A673 (cell line): Measurements from ENCODE around the gene TMEM121. TPM values are rescaled to one million over a fixed set of nuclear protein-coding genes. Genes with fewer than 3 reads are reported as not detected.
"Not testable (repeated sequence)": the region's sequence is repeated elsewhere in the genome, so short reads cannot be mapped to it uniquely, and the experiment has no call there.

Experiments
- BruUV-seq: library from RNA; stranded (reverse); fragments of 400-500 nt; replicated peaks from 2 replicates; lab custom pipeline; 2021; lab: Mats Ljungman, UMichigan
- CTCF ChIA-PET: fragments of 300-600 bp; sonication (Branson Sonifier 250); formaldehyde crosslinking; loops from one replicate; lab custom pipeline; 2022; ENCODE audit warnings: antibody characterized with exemption; lab: Charles Lee
- POLR2A ChIA-PET: fragments of 300-600 bp; sonication (Branson Sonifier 250); formaldehyde crosslinking; loops from one replicate; lab custom pipeline; 2022; ENCODE audit warnings: antibody characterized with exemption; ENCODE audit not compliant: low non-redundant PET; lab: Charles Lee
- DNase-seq: peaks from one replicate; pipeline ENCODE4 v3.0.0-alpha.2; 2015; ENCODE audit warnings: low spot score
- H3K27ac ChIP-seq: fragments of 200-600 bp; sonication (generic); 2 replicates; pipeline ENCODE4 v1.5.1; 2016; ENCODE audit warnings: mixed run types, low read depth, mild to moderate bottlenecking, mixed read lengths, antibody characterized with exemption, low read length; ENCODE audit not compliant: poor library complexity, severe bottlenecking
- H3K27me3 ChIP-seq: fragments of 200-600 bp; sonication (generic); replicated peaks from 2 replicates; pipeline ENCODE4 v1.6.1; 2017; ENCODE audit warnings: mixed run types, low read depth, mild to moderate bottlenecking, mixed read lengths, antibody characterized with exemption, low read length; ENCODE audit not compliant: insufficient read depth, poor library complexity
- H3K36me3 ChIP-seq: fragments of 200-600 bp; sonication (generic); 2 replicates; pipeline ENCODE4 v1.6.1; 2016; ENCODE audit warnings: mixed run types, mild to moderate bottlenecking, mixed read lengths, antibody characterized with exemption, low read length; ENCODE audit not compliant: insufficient read depth, poor library complexity, severe bottlenecking
- H3K4me1 ChIP-seq: fragments of 200-600 bp; sonication (generic); 2 replicates; pipeline ENCODE4 v1.6.1; 2017; ENCODE audit warnings: mixed run types, mild to moderate bottlenecking, mixed read lengths, antibody characterized with exemption, low read length; ENCODE audit not compliant: insufficient read depth, poor library complexity, severe bottlenecking
- H3K4me3 ChIP-seq: fragments of 200-600 bp; sonication (generic); 2 replicates; pipeline ENCODE4 v1.5.1; 2016; ENCODE audit warnings: low read depth, mixed run types, mild to moderate bottlenecking, mixed read lengths, low read length; ENCODE audit not compliant: poor library complexity, severe bottlenecking
- H3K9me3 ChIP-seq: fragments of 200-600 bp; sonication (generic); 2 replicates; pipeline ENCODE4 v1.6.1; 2016; ENCODE audit warnings: mixed run types, low read depth, mild to moderate bottlenecking, mixed read lengths, antibody characterized with exemption, low read length; ENCODE audit not compliant: poor library complexity, severe bottlenecking
- CTCF ChIP-seq: fragments of 300-800, 200-600 bp; sonication (generic); conservative IDR thresholded peaks from 2 replicates; pipeline ENCODE4 v1.5.1; 2017; ENCODE audit warnings: low read depth, mild to moderate bottlenecking, antibody characterized with exemption, low read length, moderate library complexity, mixed read lengths
- EZH2 ChIP-seq: fragments of 200-600 bp; sonication (generic); IDR thresholded peaks from 2 replicates; pipeline ENCODE4 v1.6.1; 2017; ENCODE audit warnings: borderline replicate concordance, low read depth, mild to moderate bottlenecking, mixed read lengths, antibody characterized with exemption, low read length; ENCODE audit not compliant: poor library complexity, severe bottlenecking
- intact Hi-C: fragments of 100-400 bp; cut with micrococcal nuclease; formaldehyde crosslinking; loops from one replicate; pipeline ENCODE4 v1.10.0; 2022; ENCODE audit not compliant: unreplicated experiment
- total RNA-seq: library from RNA; stranded (reverse); gene quantifications from 2 replicates; pipeline ENCODE4 v1.2.3, GENCODE V29; 2021

The TMEM121 gene
- total RNA-seq, 1 experiment from 2014 or later, result 3.1 TPM

GRCh38 chr14:105562713-105563346, 36.4 kb downstream of the TMEM121 start:
- Histone ChIP-seq H3K36me3 (no peaks in the 10 kb centered on the region), H3K4me1 (no peaks in the 10 kb centered on the region), H3K9me3 (no peaks in the 10 kb centered on the region), H3K4me3 (no peak overlapping the region), H3K27me3 (no peaks in the 10 kb centered on the region), H3K27ac (no peak overlapping the region)
- no peak for DNase-seq
- intact Hi-C loops, result no loop called here
- CTCF ChIA-PET, result no interaction called here
- POLR2A ChIA-PET, result no interaction called here
- BruUV-seq, result no TSS peak
- TF ChIP-seq CTCF (no peak), EZH2 (no peak)

GRCh38 chr14:105563347-105563737, 37.0 kb downstream of the TMEM121 start:
- no TSS peak for BruUV-seq
- H3K9me3 ChIP-seq, result no peaks in the 10 kb centered on the region
- H3K4me1 ChIP-seq, result no peaks in the 10 kb centered on the region
- H3K36me3 ChIP-seq, result no peaks in the 10 kb centered on the region
- no peak overlapping the region for H3K27ac ChIP-seq
- DNase-seq, result no peak
- intact Hi-C loops, result no loop called here
- CTCF ChIA-PET, result no interaction called here
- no peak overlapping the region for H3K4me3 ChIP-seq
- POLR2A ChIA-PET, result no interaction called here
- no peak for TF ChIP-seq EZH2
- no peak for TF ChIP-seq CTCF
- H3K27me3 ChIP-seq, result no peaks in the 10 kb centered on the region

GRCh38 chr14:105564536-105564935, 38.2 kb downstream of the TMEM121 start:
- POLR2A ChIA-PET, H3K4me3 ChIP-seq, H3K27ac ChIP-seq, CTCF ChIA-PET, H3K4me1 ChIP-seq, DNase-seq, H3K9me3 ChIP-seq, H3K27me3 ChIP-seq, intact Hi-C loops, H3K36me3 ChIP-seq, BruUV-seq: not testable (repeated sequence)

GRCh38 chr14:105565185-105565919, 39.0 kb downstream of the TMEM121 start:
- H3K36me3 ChIP-seq, H3K9me3 ChIP-seq, DNase-seq, H3K4me3 ChIP-seq, H3K4me1 ChIP-seq, CTCF ChIA-PET, BruUV-seq, H3K27ac ChIP-seq, H3K27me3 ChIP-seq, POLR2A ChIA-PET: not testable (repeated sequence)
- intact Hi-C loops, result loop anchor here (5.0 kb wide), 1 partner anchor 122 kb away; no protein-coding TSS in a partner anchor

- H3K4me1 ChIP-seq, H3K9me3 ChIP-seq, H3K27ac ChIP-seq, H3K36me3 ChIP-seq, BruUV-seq, H3K27me3 ChIP-seq, CTCF ChIA-PET, POLR2A ChIA-PET, H3K4me3 ChIP-seq, DNase-seq: not testable (repeated sequence)
- intact Hi-C loops, result loop anchor here (5.0 kb wide), 1 partner anchor 121 kb away; no protein-coding TSS in a partner anchor
Observed at GRCh38 chr14:105566248-105567163, 40.1 kb downstream of the TMEM121 start.
